Effector memory CD4-positive, alpha-beta T cell (primary cell): ENCODE results near the gene MECP2.

Experiments
- DNase-seq, 3 donors: peaks; one replicate each; pipeline ENCODE4 v3.0.0-alpha.2; 2020
- H3K27ac ChIP-seq: 2 replicates; pipeline ENCODE4 v1.7.0; 2013; ENCODE audit warnings: mild to moderate bottlenecking, low read length, moderate library complexity; ENCODE audit not compliant: insufficient read depth, poor library complexity, severe bottlenecking
- H3K27me3 ChIP-seq: replicated peaks from 2 replicates; pipeline ENCODE4 v1.7.0; 2013; ENCODE audit warnings: mild to moderate bottlenecking, low read length; ENCODE audit not compliant: insufficient read depth, control insufficient read depth, poor library complexity, severe bottlenecking
- H3K36me3 ChIP-seq: 2 replicates; pipeline ENCODE4 v1.7.0; 2013; ENCODE audit warnings: mild to moderate bottlenecking, low read length, moderate library complexity; ENCODE audit not compliant: control insufficient read depth, insufficient read depth
- H3K4me1 ChIP-seq: 2 replicates; pipeline ENCODE4 v1.7.0; 2013; ENCODE audit warnings: low read length, mild to moderate bottlenecking; ENCODE audit not compliant: control insufficient read depth, insufficient read depth, poor library complexity, severe bottlenecking
- H3K4me3 ChIP-seq: 2 replicates; pipeline ENCODE4 v1.7.0; 2013; ENCODE audit warnings: low read length, low read depth, mild to moderate bottlenecking; ENCODE audit not compliant: insufficient read depth, poor library complexity, severe bottlenecking
- H3K9me3 ChIP-seq: 2 replicates; pipeline ENCODE4 v1.7.0; 2013; ENCODE audit warnings: mild to moderate bottlenecking, low read length, moderate library complexity; ENCODE audit not compliant: control insufficient read depth

Gene MECP2

GRCh38 chrX:154116426-154117211 lies 19.1 kb upstream of the MECP2 start:
- Histone ChIP-seq H3K4me3 (no peak overlapping the region), H3K9me3 (no peaks in the 10 kb centered on the region), H3K27ac (no peak overlapping the region), H3K27me3 (no peaks in the 10 kb centered on the region), H3K4me1 (no peaks in the 10 kb centered on the region), H3K36me3 (no peaks in the 10 kb centered on the region)
- DNase-seq: no peak

DNA sequence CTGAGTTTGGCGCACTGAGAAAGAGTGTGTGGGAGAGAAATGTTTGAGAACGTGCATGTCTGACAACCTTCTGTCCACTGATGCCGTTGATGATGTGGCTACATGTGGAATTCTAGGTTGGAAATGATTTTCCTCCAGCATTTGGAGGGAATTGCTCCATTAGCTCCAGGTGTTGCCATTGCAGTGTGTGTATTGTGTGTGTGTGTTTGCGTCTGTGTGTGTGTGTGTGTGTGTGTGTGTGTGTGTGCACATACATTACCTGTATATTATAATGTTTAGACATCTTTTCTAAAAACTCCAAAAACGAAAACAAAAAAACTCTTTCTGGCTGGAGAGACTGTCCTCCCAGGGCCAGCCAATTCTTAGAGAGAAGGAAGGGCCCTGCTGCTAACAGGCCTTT lies 18.2 kb upstream of the MECP2 start:
- H3K27me3 ChIP-seq: no peaks in the 10 kb centered on the region
- no peak overlapping the region for H3K27ac ChIP-seq
- no peaks in the 10 kb centered on the region for H3K4me1 ChIP-seq
- no peak overlapping the region for H3K4me3 ChIP-seq
- H3K9me3 ChIP-seq: no peaks in the 10 kb centered on the region
- no peak for DNase-seq
- H3K36me3 ChIP-seq: no peaks in the 10 kb centered on the region

DNA sequence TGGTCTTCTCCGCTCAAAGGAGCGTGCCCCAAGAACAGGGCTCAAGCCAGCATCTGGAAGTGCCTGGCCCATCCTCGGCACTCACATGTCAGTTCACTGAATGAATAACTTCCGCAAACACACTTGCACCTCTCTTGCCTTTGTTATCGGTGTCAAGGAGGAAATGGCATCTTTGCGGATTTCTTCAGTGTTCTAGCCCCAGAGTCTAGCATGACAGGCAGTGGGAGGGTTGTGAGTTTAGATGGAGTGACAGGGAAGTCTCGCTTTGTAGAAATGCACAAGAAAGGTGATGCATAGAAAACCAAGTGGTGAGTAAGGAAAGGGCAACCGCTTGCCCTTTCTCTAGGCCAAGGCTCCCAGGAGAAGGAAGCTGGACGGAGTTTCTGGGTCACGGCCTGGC lies 17.6 kb upstream of the MECP2 start:
- no peak for DNase-seq
- no peak overlapping the region for H3K4me3 ChIP-seq
- H3K9me3 ChIP-seq: no peaks in the 10 kb centered on the region
- no peaks in the 10 kb centered on the region for H3K4me1 ChIP-seq
- H3K36me3 ChIP-seq: no peaks in the 10 kb centered on the region
- no peak overlapping the region for H3K27ac ChIP-seq
- H3K27me3 ChIP-seq: no peaks in the 10 kb centered on the region

DNA sequence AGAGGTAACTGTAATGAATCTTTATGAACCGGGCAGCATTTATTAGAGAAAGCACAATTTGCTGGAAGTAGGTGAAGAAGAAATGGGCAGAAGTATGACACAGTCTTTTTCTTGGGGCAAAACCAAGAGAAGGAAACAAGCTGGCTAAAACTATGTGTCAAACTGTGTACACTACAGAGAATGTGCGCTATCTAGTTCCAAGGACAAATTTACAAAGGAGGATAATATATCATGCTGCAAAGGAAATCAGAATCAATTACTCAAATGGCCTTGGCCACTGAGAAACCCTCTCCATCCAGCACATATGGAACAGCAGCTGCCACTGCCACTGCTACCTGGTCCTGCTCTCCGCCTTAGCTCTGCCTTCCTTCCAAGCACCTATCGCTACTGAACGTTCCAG lies 17.1 kb upstream of the MECP2 start:
- H3K9me3 ChIP-seq: no peaks in the 10 kb centered on the region
- H3K27me3 ChIP-seq: no peaks in the 10 kb centered on the region
- DNase-seq: no peak
- H3K36me3 ChIP-seq: no peaks in the 10 kb centered on the region
- no peak overlapping the region for H3K4me3 ChIP-seq
- H3K4me1 ChIP-seq: no peaks in the 10 kb centered on the region
- no peak overlapping the region for H3K27ac ChIP-seq

- H3K27ac ChIP-seq: no peak overlapping the region
- no peaks in the 10 kb centered on the region for H3K36me3 ChIP-seq
- no peaks in the 10 kb centered on the region for H3K4me1 ChIP-seq
- H3K9me3 ChIP-seq: no peaks in the 10 kb centered on the region
- DNase-seq: no peak
- H3K4me3 ChIP-seq: no peak overlapping the region
- no peaks in the 10 kb centered on the region for H3K27me3 ChIP-seq
These were observed 16.2 kb upstream of the MECP2 start for GRCh38 chrX:154113729-154114128.

DNA sequence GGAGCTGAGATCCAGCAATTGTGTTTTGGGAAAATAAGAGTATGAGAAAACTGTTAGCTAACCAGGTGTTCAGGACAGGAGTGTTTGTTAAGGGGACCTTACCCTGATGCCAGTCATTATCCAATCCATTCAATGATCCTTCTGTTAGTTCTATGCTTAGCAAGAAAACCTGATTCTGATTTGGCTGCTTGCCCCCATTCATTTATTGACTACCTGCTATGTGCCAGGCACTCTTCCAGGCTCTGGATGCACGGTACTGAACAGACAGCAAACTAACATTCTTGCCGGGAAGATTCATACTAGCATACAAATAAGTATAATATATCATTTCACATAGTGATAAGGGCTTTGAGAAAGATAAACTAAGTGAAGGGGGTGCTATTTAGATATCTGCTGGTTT lies 1.0 kb upstream of the MECP2 start:
- DNase-seq: no peak
- Histone ChIP-seq H3K36me3 (no peaks in the 10 kb centered on the region), H3K27ac (no peak overlapping the region), H3K9me3 (no peaks in the 10 kb centered on the region), H3K27me3 (no peaks in the 10 kb centered on the region), H3K4me1 (peaks cover 20% of the 10 kb centered on the region), H3K4me3 (no peak overlapping the region)

GRCh38 chrX:154097003-154097588 lies 421 bp downstream of the MECP2 start:
- Histone ChIP-seq H3K4me1 (peaks cover 25% of the 10 kb centered on the region), H3K36me3 (no peaks in the 10 kb centered on the region), H3K9me3 (no peaks in the 10 kb centered on the region), H3K27ac (peak overlapping the region; percentile 87), H3K27me3 (no peaks in the 10 kb centered on the region), H3K4me3 (peak overlapping the region; percentile 86)
- DNase-seq: peak; percentile 57 to 61 (median 58)

- no peak for DNase-seq
- Histone ChIP-seq H3K4me1 (peaks cover 33% of the 10 kb centered on the region), H3K9me3 (no peaks in the 10 kb centered on the region)
These were observed 1.1 kb downstream of the MECP2 start for GRCh38 chrX:154096140-154097002.

DNA sequence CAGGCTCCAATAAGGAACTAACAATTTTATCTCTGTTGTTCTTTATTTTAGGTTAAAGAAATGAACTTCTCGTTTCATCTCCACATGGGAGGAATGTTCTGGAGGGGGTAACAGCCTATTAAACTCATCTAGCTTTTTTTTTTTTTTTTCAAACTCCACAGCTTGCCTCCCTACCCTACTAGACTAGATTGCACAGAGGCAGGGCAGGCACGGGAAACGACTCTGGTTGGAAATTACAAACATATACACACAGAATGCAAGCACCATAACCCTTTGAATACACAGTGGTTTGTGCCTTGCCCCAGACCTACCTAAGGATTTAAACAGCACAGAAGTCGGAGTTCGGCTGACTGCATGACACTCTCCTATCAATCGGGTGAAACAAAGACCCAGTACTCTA lies 2.7 kb downstream of the MECP2 start:
- H3K4me3 ChIP-seq: peak overlapping the region; percentile 86
- H3K4me1 ChIP-seq: peaks cover 33% of the 10 kb centered on the region
- no peaks in the 10 kb centered on the region for H3K9me3 ChIP-seq

More at GRCh38 chrX:154096140-154097002, 1.1 kb downstream of the MECP2 start:
- H3K27ac ChIP-seq: peak overlapping the region; percentile 87
- H3K4me3 ChIP-seq: peak overlapping the region; percentile 86
- no peaks in the 10 kb centered on the region for H3K27me3 ChIP-seq
- peaks cover 4% of the 10 kb centered on the region for H3K36me3 ChIP-seq

DNA sequence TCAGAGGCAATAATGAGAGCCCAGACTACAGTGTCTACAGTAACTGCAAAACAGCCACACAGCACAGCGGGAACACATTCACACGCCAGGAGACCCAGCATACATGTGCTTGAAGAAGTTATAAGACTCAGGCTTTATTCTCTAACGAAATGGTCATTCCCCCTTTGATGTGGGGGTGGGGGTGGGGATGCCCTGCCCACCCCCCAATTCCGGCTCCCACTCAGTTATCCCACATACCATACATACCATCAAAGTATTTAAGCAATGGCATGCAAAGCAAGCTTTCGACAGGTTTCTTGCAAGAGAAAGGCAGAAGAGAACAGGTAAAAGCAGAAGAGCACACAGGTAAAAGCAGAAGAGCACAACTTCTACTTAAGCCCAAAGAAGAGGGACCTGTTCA lies 3.6 kb downstream of the MECP2 start:
- Histone ChIP-seq H3K4me3 (peak overlapping the region; percentile 86), H3K36me3 (peaks cover 6% of the 10 kb centered on the region), H3K9me3 (no peaks in the 10 kb centered on the region), H3K4me1 (peaks cover 33% of the 10 kb centered on the region), H3K27me3 (no peaks in the 10 kb centered on the region), H3K27ac (peak overlapping the region; percentile 22)
- no peak for DNase-seq

More for the DNA sequence above, 2.7 kb downstream of the MECP2 start:
- Histone ChIP-seq H3K36me3 (peaks cover 6% of the 10 kb centered on the region), H3K27me3 (no peaks in the 10 kb centered on the region), H3K27ac (peak overlapping the region; percentile 37)
- DNase-seq: no peak
